K562 (cell line): Measurements from ENCODE around the gene ATPAF2. TPM values are rescaled to one million over a fixed set of nuclear protein-coding genes. Genes with fewer than 3 reads are reported as not detected.

Experiments used
- ATF1 ChIP-seq, 2 experiments: fragments of 450-650 bp in 1 of 2; IDR thresholded peaks; 2 replicates each; pipeline ENCODE4 v1.6.1; 2016; ENCODE audit warnings: missing compliant biosample characterization in 1 of 2, missing genetic modification characterization in 1 of 2
- DIDO1 ChIP-seq: fragments of 450-650 bp; IDR thresholded peaks from 2 replicates; pipeline ENCODE4 v1.6.1; 2016; ENCODE audit warnings: low read depth, missing biosample characterization, missing genetic modification characterization
- HCFC1 ChIP-seq: IDR thresholded peaks from 2 replicates; pipeline ENCODE4 v1.6.1; 2012; ENCODE audit warnings: low read depth, low read length, improper control_type of control experiment
- PHF8 ChIP-seq: fragments of 200-600 bp; sonication (generic); IDR thresholded peaks from 2 replicates; pipeline ENCODE4 v1.6.1; 2012; ENCODE audit warnings: mixed run types, mild to moderate bottlenecking, inconsistent platforms, low read length, moderate library complexity, borderline replicate concordance
- POU5F1 ChIP-seq: fragments of 150-350 bp; IDR thresholded peaks from 2 replicates; pipeline ENCODE4 v1.6.1; 2014; ENCODE audit warnings: borderline replicate concordance, low read length, low read depth, mild to moderate bottlenecking; ENCODE audit not compliant: partially characterized antibody
- SIN3A ChIP-seq, 2 experiments: fragments of 150-350 bp in 1 of 2; IDR thresholded peaks; 2 replicates each; pipeline ENCODE4 v1.6.1; 2011 to 2016; ENCODE audit warnings: borderline replicate concordance in 2 of 2, low read depth in 2 of 2, low read length in 2 of 2, mild to moderate bottlenecking in 2 of 2, moderate library complexity in 2 of 2; ENCODE audit not compliant: control insufficient read depth in 1 of 2
- ZFPM2 ChIP-seq: fragments of 250-450 bp; sonication (Bioruptor Pico); IDR thresholded peaks from 2 replicates; pipeline ENCODE4 v1.5.1; 2022; ENCODE audit warnings: mild to moderate bottlenecking
- ZFX ChIP-seq: sonication (generic); formaldehyde crosslinking; IDR thresholded peaks from 2 replicates; pipeline ENCODE4 v1.8.0; 2022; ENCODE audit warnings: mild to moderate bottlenecking, missing genetic modification reagents, moderate library complexity
- polyA plus RNA-seq, 8 experiments: library from polyadenylated mRNA; depleted of rRNA in 4 of 8; stranded (reverse) in 5 of 8; unstranded in 3 of 8; fragments of >200 nt; fragmentation: Nextera tagmentation in 2 of 8; fragmentation: Illumina TruSeq in 1 of 8; extraction: Ambion mirVana in 2 of 8; extraction: Trizol in 1 of 8; gene quantifications; 2 replicates each; pipeline versions ENCODE4 v1.2.1 to v1.2.3, GENCODE V29; 2011 to 2014; ENCODE audit warnings: inconsistent platforms in 1 of 8, missing spikeins in 1 of 8
- total RNA-seq, 7 experiments: library from RNA; depleted of rRNA in 6 of 7; stranded (reverse); fragments of >200 nt in 6 of 7; fragmentation: Illumina TruSeq in 2 of 7; extraction: Trizol in 2 of 7; gene quantifications; 2 replicates each; pipeline versions ENCODE4 v1.2.1 to v1.2.3, GENCODE V29; 2011 to 2021; ENCODE audit warnings: low replicate concordance in 1 of 7

The ATPAF2 gene
- total and polyA plus RNA-seq, 9 of the 15 experiments (the other 6 are each of a cell fraction or from before 2014, with no cell fraction given): 2.1 to 19.2 (median 11.3) TPM

GRCh38 chr17:18038861-18039534 lies at the start of gene ATPAF2, which contains the start of gene GID4 (continued):
- TF ChIP-seq PHF8 (peak; percentile 58; the same call in 1 of the 2 replicates), ATF1 (CRISPR knock-in tag; IDR thresholded peaks at IDR 0.05) (peak; percentile 78), ATF1 (tag; IDR thresholded peaks at IDR 0.05) (peak; percentile 97), ZFPM2 (no peak), POU5F1 (no peak), ZFX (CRISPR knock-in tag) (peak; percentile 59), SIN3A (IDR thresholded peaks at IDR 0.05; ENCODE audit: borderline replicate concordance in 2 of 2, control insufficient read depth in 1 of 2, low read depth in 2 of 2, low read length in 2 of 2) (peak; percentile 51 to 60; a peak in 2 of 4 replicates), DIDO1 (0 out of 2 replicates have a peak, but pooled peaks have one; percentile 2), HCFC1 (peak; percentile 97)
